Stimulated activated CD8-positive, alpha-beta memory T cell treated with anti-CD3 and anti-CD28 coated beads, Interleukin-7, amount 100 ng/mL, for 48 hours (primary cell): ENCODE measurements around the gene ATP9B.

ENCODE experiments used
- DNase-seq, 2 donors: peaks; one replicate each; pipeline ENCODE4 v3.0.0-alpha.2; 2020; ENCODE audit warnings: low read depth in 1 of 2; ENCODE audit errors: extremely low read depth in 1 of 2

ATP9B gene

GRCh38 chr18:79377187-79377891, 308.1 kb downstream of the ATP9B start:
- DNase-seq = no peak

- DNase-seq = peak; percentile 58 to 67
These were observed 309.5 kb downstream of the ATP9B start for GRCh38 chr18:79378536-79379250.

- no peak for DNase-seq
These were observed 310.2 kb downstream of the ATP9B start for GRCh38 chr18:79379251-79379905.

- no peak for DNase-seq
These were observed 311.0 kb downstream of the ATP9B start for GRCh38 chr18:79379931-79380815.

- no peak for DNase-seq
These were observed 311.9 kb downstream of the ATP9B start for GRCh38 chr18:79380816-79381806.

- DNase-seq = no peak
These were observed 312.7 kb downstream of the ATP9B start for GRCh38 chr18:79381811-79382311.

GRCh38 chr18:79382681-79383387, 313.6 kb downstream of the ATP9B start:
- DNase-seq = no peak

GRCh38 chr18:79383388-79384056, 314.3 kb downstream of the ATP9B start:
- DNase-seq = no peak

GRCh38 chr18:79384151-79384807, 315.1 kb downstream of the ATP9B start:
- DNase-seq = no peak

- DNase-seq = no peak
These were observed 315.6 kb downstream of the ATP9B start for GRCh38 chr18:79384834-79385233.

GRCh38 chr18:79385326-79385707, 316.1 kb downstream of the ATP9B start:
- no peak for DNase-seq

- no peak for DNase-seq
These were observed 316.6 kb downstream of the ATP9B start for GRCh38 chr18:79385708-79386341.

- no peak for DNase-seq
These were observed 317.4 kb downstream of the ATP9B start for GRCh38 chr18:79386547-79386946.

GRCh38 chr18:79387214-79387613, 318.0 kb downstream of the ATP9B start:
- DNase-seq = no peak

GRCh38 chr18:79387615-79388014, 318.4 kb downstream of the ATP9B start:
- DNase-seq = no peak

GRCh38 chr18:79388043-79388442, 318.8 kb downstream of the ATP9B start:
- no peak for DNase-seq

GRCh38 chr18:79389689-79390088, 320.5 kb downstream of the ATP9B start:
- DNase-seq = no peak
